Globus pallidus (tissue), 1 donor: Measurements from ENCODE around the gene TECPR2.

ENCODE experiments used
- DNase-seq: peaks from one replicate; pipeline ENCODE4 v3.0.0-alpha.2; 2015; ENCODE audit warnings: low spot score

TECPR2 gene

DNA sequence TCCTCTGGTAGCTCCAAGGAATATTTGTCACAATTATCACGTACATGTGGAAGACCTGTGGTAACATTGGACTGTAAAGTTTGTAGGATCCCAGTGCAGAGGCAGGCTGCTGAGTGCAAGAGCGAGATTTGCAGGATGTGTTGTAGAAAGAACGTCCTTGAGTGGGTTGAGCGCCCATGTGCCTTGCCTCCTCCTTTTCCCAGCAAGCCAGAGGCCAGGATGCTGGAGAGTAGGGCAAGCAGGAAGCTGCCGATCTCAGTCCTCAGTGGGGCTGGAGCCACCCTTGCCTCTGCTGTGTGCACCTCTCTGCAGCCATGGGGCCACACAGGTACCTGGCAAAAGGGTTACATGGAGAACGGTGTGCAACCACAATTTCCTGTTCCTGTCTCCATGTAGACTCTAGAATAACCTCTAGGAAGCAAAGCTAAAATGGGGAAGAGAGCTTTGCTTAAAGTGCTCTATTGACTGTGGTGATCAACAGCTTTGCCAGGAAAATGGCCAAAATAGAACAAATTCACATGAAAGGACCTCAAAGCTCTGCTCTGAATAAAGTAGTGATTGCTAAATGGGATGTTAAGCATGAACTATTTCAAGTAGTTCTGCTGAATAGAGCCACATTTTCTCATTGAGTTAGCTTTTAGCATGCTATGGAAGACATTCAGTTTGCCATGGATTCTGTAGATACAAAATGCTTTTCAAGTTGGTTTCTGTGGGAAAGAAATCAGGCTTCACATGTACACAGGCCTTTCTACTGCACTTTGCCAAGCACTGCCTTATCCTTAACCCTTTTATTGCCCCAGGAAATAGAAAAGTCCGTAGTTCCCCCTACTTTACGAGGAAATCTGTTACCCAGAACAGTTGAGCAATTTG, 109.4 kb downstream of the TECPR2 start:
- DNase-seq, result no peak

DNA sequence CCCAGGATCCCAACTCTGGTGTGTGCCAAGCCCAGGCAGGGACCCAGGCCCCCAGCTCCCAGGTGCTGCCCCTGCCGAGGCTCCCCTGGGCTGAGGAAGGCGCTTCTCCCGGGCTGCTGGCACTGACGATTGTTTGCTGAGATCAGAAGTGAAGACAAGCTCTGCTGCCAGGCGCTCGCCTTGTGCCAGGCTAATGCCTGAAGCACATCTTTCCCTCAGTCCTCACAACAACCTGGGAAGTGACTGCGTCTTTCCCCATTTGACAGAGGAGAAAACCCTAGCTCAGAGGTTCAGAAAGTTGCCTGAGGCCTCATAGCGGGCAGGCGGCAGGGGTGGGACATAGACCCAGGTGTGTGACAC, 110.0 kb downstream of the TECPR2 start:
- peak; percentile 38 for DNase-seq

DNA sequence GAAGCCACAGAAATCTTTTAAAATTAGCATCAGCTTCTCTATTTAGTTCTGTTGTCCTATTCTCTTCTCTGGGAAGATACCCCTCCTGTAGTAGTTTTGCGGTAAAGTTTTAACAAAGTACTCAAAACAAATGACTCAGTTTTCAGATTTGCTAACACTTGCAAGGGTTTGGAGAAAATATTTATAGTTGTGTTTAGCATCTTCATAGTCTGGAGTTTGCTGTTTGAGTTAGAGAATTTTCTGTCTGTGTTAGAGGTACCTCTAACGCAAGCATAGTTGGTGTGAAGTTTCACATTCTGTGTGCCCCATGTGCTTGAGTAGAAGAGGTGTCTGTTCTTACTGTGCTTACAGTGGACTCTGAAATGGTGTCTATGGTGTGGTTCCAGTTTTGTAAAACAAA, 110.8 kb downstream of the TECPR2 start:
- DNase-seq, result no peak

DNA sequence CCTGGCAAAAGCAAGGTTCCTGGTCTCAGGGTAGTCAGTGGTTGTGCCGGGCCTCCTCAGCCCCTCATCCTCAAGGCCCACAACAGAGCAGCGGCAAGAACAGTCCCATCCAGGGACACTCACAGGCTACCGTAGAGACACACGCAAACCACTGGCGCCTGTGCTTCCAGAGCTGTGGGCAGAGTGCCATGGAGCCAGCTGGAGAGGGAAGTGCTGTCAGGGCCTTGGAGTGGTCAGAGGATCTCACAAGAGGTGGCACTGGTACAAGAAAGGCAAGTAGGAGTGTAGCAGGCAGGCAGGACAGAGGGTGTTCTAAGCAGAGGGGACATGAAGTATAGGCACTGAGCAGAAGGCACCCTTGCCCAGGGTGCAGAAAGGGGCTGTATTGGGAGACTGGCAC, 112.2 kb downstream of the TECPR2 start:
- peak; percentile 71 for DNase-seq

DNA sequence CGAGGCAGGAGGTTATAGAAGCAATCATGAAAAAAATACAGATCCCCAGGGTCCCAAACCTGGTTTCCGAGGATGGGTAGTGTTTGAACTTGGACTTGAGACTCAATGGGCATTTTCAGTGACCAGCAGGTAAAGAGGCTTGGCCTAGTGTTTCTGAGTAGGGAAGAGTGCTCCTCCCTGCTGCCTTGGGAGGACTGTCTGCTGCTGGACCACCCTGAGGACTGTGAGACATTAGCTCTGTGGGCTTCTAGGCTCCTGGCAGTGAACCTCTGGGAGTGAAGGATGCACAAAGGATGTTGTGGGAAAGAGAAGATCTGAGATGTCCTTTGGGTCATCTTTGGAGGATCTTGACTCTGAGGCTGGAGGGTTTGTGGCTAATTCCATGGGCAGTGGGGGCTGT, 116.4 kb downstream of the TECPR2 start:
- no peak for DNase-seq

DNA sequence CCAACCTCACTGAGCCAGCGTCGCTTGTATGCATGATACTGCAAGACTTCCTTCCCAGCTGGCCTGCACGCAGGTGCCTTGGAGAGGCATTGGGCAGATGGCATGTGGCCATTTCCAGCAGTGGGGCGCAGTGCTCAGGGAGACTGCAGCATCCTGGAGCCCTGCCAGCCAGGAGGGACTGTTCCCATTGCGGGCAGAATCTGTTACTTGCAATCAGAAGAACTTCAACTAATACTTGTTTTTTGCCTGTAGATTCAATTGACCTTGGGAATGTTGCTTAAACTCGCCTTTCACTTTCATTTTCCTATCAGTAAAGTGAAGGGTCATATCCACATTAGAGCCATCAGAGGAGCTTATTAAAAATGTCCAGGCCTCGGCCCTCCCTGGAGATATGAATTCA, 117.0 kb downstream of the TECPR2 start:
- no peak for DNase-seq

DNA sequence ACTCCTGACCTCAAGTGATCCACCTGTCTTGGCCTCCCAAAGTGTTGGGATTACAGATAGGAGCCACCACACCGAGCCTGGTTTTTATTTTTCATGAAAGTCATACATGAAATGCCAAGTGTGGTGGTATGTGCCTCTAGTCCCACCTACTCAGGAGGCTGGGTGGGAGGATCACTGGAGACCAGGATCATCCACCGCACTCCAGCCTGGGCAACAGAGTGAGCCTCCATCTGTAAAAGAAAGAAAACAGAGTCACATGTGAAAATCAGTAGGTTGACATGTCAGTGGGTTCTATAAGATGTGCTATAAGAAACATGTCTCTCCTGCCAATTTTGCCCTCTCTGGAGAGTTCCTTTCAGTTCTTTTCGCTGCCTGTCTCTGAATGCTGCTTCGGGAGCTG, 118.6 kb downstream of the TECPR2 start:
- DNase-seq, result no peak

DNA sequence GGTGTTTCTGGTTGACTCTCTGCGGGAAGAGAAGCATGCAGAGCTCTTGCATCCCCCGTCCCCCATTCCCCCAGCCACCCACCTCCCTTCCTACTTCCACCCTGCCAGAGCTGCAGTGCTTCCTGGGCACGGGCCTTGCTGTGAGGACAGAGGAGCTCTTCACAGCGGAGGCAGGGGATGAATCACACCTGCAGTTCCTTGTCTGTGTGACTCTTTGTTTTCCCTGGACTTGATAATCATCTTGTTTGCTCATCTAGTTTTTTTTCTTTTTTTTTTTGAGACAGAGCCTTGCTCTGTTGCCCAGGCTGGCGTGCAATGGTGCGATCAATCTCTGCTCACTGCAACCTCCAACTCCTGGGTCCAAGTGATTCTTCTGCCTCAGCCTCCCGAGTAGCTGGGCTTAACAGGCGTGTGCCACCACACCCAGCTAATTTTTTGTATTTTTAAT, 119.1 kb downstream of the TECPR2 start:
- DNase-seq, result no peak

DNA sequence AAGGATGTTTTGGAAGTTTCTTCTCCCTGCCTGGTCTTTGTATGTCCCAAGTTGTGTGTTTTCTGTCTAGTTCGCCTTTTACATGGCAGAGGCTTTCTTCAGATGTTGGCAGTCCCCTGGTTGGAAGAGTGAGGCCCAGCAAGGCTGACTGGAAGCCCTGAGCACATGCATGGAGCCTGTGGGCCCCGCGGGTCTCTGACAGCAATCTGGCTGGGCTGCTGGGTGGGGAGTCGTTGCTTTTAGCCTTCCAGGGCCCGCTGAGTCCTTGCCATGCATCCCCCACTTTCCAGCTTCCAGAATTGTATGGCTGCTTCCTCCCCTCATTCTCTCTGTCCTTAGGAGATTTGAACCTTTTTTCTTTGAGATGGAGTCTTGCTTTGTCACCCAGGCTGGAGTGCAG, 121.6 kb downstream of the TECPR2 start:
- no peak for DNase-seq

DNA sequence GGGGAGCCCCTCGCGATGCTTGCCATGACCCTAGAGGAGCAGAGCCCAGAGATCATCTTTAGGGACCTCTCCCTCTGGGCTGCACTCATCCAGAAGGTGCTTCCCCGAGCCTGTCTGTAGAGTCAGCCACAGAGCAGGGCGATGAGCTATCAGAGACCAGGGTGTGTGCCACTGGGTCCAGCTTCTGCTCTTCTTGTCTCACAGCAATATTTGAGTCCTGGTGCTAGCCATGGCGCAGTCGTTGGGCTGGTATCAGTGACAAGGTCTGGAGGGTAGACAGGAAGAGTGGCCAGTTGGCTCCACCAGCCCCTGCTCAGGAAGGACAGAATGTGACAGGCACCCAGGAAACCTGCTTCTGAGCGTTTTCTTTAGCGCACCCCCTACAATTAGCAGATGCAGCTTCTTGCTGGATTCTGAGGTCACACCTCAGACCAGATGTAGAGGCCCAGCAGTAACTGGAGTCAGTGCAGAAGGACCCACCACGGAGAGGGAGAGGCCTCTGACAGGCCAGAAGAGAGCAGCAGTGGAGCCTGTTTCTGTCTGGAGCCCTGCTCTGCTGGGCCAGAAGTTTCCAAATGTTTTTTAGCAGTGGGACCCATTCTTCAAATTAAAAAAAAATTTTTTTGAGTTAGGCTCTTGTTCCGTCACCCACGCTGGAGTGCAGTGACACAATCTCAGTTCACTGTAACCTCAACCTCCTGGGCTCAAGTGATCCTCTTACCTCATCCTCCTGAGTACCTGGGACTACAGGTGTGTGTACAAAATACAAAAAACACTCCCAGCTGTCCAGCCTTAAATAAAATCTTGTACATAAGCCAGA, 123.2 kb downstream of the TECPR2 start:
- no peak for DNase-seq

DNA sequence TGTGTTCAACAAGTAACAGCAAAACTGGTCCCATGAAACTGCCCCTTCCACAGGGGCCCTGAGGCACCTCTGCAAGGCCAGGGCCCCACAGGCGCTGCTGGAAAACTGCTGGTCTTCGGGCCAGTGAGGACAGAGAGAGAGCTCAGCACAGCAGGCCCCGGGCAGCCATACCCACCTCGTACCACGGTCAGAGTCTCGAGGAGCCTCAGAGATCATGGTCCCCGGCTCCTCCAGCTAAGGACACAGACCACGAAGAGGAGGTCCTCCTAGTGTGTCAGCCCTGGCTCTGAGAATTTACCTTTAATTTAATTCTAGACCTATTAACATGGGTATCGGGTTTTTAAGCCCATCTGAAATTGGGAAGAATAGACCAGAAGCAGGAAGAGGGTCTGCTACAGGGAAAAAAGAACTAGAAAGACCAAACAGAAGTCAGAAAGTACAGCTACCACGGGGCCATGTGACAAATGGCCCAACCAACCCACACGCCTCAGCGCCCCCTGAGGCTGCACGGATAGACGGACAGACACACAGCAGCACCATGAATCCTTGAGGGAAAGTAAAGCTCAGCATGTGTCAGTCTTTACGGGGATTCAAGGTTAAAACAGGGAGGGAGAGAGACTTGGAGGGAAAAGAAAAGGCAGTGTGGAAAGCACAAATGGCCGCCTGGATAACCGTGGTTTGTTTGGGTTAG, 123.9 kb downstream of the TECPR2 start:
- DNase-seq, result no peak

DNA sequence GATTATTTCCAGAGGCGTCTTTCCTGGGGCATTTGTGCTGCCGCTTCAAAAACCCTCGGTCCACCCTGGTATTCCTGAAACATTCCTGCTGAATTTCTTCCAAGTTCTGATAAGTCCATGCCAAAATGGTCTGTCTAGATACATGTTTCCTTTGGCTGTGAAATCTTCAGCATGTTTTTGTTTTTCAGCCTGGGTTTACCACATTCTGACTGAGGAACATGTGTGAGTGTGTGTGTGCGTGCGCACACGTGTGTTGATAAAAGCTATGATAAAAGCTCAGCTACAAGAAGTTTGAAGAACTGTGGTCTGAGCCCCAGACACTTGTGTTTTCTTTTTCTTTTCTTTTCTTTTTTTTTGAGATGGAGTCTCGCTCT, 124.5 kb downstream of the TECPR2 start:
- DNase-seq, result no peak

DNA sequence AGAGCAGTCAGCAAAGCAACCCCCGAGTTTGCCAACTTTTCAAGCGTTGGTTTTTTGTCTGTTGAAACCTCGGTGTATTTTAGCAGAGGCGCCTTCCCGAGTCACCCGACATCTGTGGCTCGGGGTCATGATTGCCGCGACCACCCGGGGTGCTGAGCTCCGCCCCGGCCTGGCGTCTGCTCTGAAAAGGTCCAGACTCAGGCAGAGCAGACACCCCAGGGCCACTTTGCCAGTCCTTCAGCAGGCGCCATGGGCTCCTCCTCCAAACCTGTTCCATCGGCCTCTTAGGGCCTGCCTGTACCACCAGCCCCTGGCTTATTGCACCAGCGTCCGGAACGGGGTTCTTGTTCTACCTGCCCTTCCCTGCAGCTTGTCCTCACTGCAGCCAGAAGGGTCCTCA, 127.7 kb downstream of the TECPR2 start:
- no peak for DNase-seq

DNA sequence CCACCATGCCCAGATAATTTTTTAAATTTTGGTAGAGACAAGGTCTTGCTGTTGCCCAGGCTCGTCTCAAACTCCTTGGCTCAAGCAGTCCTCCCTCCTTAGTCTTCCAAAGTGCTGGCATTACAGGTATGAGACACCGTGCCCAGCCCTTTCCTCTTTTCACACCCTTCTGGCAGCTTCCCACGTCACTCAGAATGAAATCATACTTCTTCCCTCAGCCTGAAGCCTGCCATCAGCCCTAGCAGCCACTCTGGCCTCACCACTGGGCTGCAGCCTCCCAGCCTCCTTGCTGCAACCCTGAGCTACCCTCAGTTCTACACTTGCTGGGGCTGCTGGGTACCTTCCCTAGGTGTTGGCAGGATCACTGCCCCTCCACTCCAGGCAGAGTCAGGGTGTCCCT, 128.6 kb downstream of the TECPR2 start:
- no peak for DNase-seq

DNA sequence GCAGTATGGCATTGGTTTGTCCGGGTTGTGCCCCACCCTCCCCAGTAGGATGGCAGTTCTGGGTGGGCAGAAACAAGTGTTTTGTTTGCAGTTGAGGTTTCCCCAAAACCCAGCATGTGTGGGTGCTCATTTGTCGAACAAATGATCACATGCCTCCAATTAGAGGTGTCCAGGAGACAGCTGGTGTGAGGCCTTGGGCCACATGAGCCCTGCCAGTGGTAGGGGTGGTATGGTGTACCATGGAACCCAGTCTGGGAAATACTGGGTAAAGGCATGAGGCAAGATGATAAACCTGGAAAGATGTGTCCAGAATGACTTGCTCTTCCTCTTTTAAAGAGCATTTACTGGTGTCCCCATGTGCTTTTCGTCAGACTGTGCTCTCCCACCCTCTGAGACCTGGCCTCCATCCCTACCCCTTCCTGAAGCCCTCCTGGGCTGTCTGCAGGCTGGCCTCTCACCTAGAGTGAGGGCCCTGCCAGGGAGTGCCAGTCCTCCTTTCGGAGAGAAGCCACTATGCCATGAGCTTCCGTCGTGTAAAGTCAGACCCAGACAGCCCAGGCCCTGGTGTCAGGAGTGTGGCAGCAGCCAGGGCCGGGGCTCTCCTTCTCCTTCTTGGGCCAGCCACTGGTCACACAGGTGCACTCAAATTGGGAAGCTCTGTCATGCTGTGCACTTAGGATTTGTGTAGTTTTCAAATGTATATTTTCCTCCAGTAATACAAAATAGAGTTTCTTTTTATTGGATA, 129.2 kb downstream of the TECPR2 start:
- no peak for DNase-seq

DNA sequence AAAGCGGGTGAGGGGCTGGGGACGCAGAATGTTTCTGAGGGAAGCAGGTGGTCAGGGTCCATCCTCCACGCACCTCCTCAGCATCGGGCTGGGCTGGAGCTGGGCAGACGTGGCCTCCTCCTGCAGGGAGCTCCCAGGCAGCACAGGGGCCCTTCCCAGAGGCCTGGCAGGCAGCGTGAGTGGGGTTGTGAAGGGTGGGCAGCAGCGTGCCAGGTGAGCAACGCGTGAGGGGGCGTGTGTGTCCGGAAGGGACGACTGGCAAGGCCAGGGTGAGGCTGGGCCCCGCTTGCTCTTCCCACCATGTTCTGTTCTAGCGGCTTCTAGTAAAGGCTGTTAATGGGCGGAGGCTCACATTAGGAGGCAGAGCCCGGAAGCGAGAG, 129.8 kb downstream of the TECPR2 start:
- no peak for DNase-seq

DNA sequence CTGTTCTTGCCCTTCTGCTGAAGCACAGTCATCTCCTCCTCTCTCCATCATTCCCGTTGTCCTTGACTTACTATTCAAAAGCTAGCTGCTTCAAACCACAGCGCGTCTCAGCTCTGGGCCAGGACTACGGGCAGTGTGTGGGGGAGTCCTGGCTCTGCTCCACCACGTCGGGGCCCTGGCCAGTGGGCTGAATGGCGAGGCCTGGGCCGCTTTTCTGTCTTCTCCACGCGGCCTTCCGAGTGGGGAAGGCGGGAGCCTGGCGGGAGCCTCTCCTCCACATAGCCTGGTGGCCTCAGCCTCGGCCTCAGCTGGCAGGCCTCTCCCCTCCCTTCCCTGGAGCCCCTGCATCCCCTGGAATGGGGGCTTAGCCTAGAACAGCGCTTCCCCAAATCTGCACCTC, 130.4 kb downstream of the TECPR2 start:
- DNase-seq, result no peak

DNA sequence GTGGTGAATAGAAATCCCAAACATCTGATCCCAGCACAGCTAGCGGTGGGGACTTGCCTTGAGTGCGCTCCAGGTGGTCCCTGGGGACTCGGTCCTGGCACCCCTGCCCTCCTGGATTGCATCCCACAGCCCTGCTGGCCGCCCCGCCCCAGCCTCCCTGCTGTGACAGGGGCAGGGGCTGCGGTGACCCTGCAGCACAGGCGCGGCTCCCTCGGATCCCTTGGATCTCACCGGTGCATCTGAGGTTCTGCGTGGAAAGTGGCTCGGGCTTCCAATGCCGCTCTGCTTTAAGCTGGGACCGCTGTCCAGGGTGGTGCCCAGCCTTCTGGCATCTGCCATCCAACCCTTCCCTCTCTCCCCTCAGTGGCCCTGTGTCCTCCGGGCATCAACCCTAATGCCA, 130.8 kb downstream of the TECPR2 start:
- no peak for DNase-seq

DNA sequence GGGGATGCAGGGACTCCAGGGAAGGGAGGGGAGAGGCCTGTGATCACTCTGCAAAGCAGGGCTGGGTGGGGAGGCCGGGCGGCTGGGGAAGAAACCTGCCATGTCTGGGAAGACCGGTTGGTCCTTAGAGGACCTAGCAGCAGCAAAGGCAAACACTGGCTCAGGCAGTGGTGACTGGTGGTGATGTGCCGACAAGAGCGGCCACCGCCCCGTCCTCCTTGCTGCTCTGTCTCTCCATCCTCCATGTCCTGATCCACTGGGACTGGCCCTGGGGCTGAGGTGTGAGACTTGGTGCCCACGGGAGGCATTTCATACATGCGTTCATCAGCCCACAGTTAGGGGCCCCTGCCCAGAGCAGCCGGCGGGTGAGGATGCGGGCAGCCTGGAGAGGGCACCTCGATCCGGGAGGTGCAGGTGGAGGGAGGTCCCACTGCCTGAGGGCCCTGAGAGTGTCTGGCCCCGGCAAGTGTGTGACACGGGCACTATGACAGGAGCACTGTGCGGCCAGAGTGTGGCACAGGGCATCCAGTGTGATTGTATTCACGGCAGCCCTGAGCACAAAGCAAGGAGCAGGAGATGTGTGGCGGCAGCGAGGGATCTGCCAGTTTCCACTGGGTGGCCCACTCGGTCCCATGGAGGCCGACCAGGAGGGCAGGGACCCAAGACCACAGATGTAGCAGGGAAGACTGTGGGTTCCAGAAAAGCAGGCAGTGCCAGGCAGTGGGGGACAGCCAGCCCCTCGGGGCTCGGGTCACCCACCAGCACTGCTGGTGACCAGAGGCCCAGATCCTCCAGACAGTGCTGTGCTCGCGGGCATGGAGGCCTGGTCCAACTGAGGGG, 133.0 kb downstream of the TECPR2 start:
- no peak for DNase-seq

DNA sequence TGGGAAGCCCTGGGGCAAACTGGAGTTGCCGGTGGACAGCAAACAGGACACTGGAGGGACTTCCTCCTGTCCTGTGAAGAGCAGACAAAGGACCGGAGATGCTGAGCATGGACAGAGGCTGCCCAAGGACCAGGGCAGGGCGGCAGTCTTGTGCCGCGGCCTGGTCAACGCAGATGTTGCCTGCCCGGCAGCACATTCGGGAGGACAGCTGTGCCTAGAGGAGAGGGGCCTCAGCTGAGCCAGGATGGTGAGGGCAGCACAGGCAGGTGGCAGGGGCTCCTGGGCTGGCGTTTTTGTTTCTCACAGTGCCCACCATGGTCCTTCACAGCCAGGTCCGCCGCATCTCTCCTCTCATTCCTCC, 133.6 kb downstream of the TECPR2 start:
- no peak for DNase-seq
